ENCODE measurements around the gene FZR1.
A peak's percentile ranks its signal among the peaks of the same experiment; 100 is the strongest.

The FZR1 gene

GRCh38 chr19:3531716-3532115 is 25.6 kb downstream of the FZR1 start:
- DNase-seq (ENCODE audit: low read depth in 2 of 2), result no peak

DNA sequence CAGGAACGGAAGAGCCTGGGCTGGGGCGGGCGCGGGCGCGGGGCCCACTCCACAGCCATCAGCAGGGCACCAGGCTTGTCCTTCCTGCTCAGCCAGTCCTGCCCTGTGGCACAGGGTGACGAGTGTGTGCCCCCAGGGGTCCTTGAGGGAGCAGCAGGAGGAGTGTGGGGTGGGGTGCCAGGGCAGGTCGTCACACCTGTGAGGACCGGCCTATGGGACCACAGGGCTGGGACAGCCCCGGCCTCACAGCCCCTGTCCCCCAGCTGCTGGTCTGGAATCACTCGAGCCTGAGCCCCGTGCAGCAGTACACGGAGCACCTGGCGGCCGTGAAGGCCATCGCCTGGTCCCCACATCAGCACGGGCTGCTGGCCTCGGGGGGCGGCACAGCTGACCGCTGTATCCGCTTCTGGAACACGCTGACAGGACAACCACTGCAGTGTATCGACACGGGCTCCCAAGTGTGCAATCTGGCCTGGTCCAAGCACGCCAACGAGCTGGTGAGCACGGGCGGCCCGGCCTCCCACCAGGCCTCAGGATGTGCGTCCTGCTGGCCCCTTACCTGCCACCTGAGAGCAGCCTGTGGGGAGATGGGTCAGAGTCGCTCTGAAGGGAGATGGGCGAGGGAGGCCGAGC is 26.2 kb downstream of the FZR1 start:
- DNase-seq (ENCODE audit: low read depth in 2 of 2), result no peak

DNA sequence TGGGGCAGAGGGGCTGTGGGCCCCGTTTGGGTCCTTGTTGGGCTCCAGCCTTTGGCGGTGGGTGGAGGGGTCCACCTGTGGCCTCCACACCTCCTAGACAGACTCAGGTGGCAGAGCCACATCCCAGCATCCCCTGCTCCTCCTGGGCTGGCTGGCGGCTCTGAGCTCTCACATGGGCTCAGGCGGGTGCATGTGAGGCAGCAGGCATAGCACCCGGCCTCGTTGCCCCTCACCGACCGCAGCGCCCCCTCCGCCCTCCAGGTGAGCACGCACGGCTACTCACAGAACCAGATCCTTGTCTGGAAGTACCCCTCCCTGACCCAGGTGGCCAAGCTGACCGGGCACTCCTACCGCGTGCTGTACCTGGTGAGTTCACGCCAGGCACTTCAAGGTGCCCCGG is 26.9 kb downstream of the FZR1 start:
- no peak for DNase-seq (ENCODE audit: low read depth in 2 of 2)

GRCh38 chr19:3533563-3534216 is 27.6 kb downstream of the FZR1 start:
- DNase-seq (ENCODE audit: low read depth in 2 of 2), result no peak

- no peak for DNase-seq (ENCODE audit: low read depth in 2 of 2)
These were observed 28.5 kb downstream of the FZR1 start for GRCh38 chr19:3534375-3535234.

DNA sequence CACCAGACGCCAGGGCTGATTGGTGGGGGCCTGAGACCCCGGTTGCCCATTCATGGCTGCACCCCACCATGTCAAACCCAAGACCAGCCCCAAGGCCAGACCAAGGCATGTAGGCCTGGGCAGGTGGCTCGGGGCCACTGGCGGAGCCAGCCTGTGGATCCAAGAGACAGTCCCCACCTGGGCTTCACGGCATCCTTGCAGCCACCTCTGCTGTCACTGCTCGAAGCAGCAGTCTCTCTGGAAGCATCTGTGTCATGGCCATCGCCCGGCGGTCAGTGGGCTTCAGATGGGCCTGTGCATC is 29.1 kb downstream of the FZR1 start:
- DNase-seq (ENCODE audit: low read depth in 2 of 2), result no peak

- no peak for DNase-seq (ENCODE audit: low read depth in 2 of 2)
These were observed 29.5 kb downstream of the FZR1 start for GRCh38 chr19:3535563-3535965.

DNA sequence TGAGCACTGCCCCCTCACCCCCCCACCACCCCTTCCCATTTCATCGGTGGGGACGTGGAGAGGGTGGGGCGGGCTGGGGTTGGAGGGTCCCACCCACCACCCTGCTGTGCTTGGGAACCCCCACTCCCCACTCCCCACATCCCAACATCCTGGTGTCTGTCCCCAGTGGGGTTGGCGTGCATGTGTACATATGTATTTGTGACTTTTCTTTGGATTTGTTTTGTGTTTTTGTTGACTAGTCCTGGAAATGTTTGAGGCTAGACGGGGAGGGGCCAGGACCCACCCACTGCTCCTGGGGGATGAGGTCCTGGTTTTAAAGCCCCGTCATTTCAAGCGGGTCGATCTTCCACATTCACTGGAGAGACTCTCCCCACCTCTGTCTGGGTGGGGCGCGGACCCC is 29.9 kb downstream of the FZR1 start:
- no peak for DNase-seq (ENCODE audit: low read depth in 2 of 2)

GRCh38 chr19:3536429-3537100 is 30.5 kb downstream of the FZR1 start:
- DNase-seq (ENCODE audit: low read depth in 2 of 2), result no peak

- DNase-seq (ENCODE audit: low read depth in 2 of 2), result no peak
These were observed 31.0 kb downstream of the FZR1 start for GRCh38 chr19:3537101-3537437.

- DNase-seq (ENCODE audit: low read depth in 2 of 2), result no peak
These were observed 31.5 kb downstream of the FZR1 start for GRCh38 chr19:3537438-3538240.

DNA sequence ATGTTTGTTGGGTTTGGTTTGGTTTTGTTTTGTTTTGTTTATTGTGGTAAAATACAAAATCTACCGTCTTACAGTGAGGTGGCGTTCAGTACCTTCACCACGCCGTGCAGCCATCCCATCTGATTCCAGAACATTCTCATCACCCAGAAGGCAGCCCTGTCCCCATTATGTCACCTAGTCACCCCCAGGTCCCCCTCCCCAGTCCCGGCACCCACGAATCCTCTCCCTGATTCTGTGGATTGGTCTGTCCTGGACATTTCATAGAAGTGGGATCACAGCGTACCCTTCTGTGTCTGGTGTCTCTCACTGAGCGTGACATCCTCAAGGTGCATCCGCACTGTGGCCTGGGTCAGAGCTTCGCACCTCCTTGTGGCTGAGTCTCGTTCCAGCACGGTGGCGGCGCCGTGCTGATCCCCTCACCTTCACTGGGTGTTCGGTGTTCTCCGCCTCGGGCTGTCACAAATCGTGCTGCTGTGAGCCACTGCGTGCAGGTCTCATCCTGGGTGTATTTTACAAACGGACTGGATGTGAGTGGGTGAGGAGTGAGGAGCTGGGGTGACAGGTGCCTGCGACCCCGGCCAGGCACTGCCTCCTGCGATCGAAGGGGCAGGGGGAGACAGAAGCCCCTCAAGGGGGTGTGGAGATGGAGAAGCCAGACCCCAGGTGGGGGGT is 32.3 kb downstream of the FZR1 start:
- no peak for DNase-seq (ENCODE audit: low read depth in 2 of 2)

- DNase-seq (ENCODE audit: low read depth in 2 of 2), result no peak
These were observed 33.0 kb downstream of the FZR1 start, which contains the start of gene TEKTIP1 for GRCh38 chr19:3538965-3539755. TSS of gene TEKTIP1 (plus strand) at chr19:3539174. CDS start at chr19:3539178, 4 bp downstream.

- no peak for DNase-seq (ENCODE audit: low read depth in 2 of 2)
These were observed 33.6 kb downstream of the FZR1 start for GRCh38 chr19:3539756-3540118.

GRCh38 chr19:3543150-3544057 is 37.3 kb downstream of the FZR1 start:
- DNase-seq (ENCODE audit: low read depth in 2 of 2), result no peak

DNA sequence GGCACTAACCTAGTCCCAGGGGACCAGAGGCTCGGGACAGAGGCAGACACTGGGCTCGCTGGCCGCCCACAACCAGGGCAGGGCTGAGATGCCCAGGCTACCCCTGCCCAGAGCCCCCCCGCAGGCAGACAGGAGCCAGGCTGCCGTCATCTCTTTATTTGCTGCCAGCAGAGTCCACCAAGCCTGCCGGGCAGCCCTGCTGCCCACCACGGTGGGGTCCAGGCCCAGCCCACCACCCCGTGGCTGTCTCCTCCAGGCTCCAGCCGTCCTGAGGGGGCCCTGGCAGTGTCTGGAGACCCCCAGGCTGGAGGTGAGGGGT is 37.9 kb downstream of the FZR1 start:
- DNase-seq (ENCODE audit: low read depth in 2 of 2), result no peak

DNA sequence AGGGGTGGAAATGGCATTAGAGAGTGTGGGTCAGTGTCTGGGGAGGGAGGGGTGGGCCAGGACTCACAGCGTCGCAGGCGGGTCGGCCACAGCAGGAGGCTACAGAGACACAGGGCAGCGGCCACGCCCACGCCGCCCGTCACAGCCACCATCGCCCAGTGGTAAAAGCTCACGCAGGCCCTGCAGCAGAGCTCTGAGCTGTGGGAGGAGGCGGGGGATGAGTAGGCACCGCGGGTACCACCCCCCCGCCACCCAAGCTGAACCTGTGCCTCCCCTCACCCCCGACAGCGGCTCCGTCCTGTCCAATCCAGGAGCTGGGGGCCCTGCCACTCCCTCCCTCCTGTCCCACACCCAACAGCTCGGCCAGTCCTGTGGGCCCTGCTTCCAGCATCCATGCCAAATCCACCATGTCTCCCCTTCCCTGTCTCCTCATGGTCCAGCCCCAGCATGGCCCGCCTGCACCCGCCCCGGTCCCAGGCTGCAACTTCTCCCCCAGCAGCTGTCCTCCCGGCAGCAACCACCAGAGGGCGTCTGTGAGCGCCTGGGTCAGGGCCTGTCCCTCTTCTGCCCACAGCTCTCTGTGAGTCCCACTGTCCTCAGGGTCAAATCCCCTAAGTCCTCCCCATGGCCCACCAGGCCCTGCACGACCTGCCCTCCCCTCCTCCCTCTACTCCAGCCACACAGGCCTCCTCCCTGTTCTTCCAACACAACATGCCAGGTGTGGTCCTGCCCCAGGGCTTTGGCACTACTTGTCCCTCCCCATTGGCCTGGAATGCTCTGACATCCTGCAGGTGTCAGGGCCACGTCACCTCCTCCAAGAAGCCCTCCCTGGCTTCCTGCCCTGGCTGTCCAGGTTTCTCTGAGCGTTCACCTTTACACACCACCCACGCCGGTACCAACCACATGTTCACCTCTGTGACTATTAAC is 38.9 kb downstream of the FZR1 start:
- peak; percentile 51 to 61 for DNase-seq (ENCODE audit: low read depth in 2 of 2)

- DNase-seq (ENCODE audit: low read depth in 2 of 2), result no peak
These were observed 39.5 kb downstream of the FZR1 start for GRCh38 chr19:3545669-3546034.

Measured in stimulated activated CD8-positive, alpha-beta memory T cell treated with anti-CD3 and anti-CD28 coated beads, Interleukin-15, amount 100 ng/mL, for 48 hours (primary cell).